ENCODE data around the gene CPZ. TPM values are rescaled to one million over a fixed set of nuclear protein-coding genes. Genes with fewer than 3 reads are reported as not detected.
"Not testable (repeated sequence)": the region's sequence is repeated elsewhere in the genome, so short reads cannot be mapped to it uniquely, and the experiment has no call there.

Gene CPZ
- total RNA-seq, 1 experiment from 2014 or later = not detected

GRCh38 chr4:8573266-8573665 is 19.3 kb upstream of the CPZ start:
- Histone ChIP-seq H3K27ac (ENCODE audit: low read length) (no peak overlapping the region), H3K9ac (ENCODE audit: low read length) (no peak overlapping the region), H3K9me2 (replicated peaks; ENCODE audit: insufficient read depth, low read length) (no peaks in the 10 kb centered on the region), H3K4me1 (ENCODE audit: low read length) (no peaks in the 10 kb centered on the region), H3K79me2 (ENCODE audit: low read length) (no peaks in the 10 kb centered on the region), H2AFZ (ENCODE audit: low read length) (no peak overlapping the region), H4K20me1 (ENCODE audit: insufficient read depth, low read depth, low read length) (no peaks in the 10 kb centered on the region), H3K27me3 (ENCODE audit: low read length) (no peaks in the 10 kb centered on the region), H3K4me3 (ENCODE audit: low read length) (no peak overlapping the region), H3K4me2 (ENCODE audit: low read depth, low read length, poor library complexity, severe bottlenecking) (no peak overlapping the region), H3K9me3 (ENCODE audit: low read length) (no peaks in the 10 kb centered on the region), H3K36me3 (ENCODE audit: insufficient read depth, low read length) (no peaks in the 10 kb centered on the region)
- no peak for DNase-seq

GRCh38 chr4:8574796-8575370 is 17.7 kb upstream of the CPZ start:
- H3K36me3 ChIP-seq (ENCODE audit: insufficient read depth, low read length) = no peaks in the 10 kb centered on the region
- H4K20me1 ChIP-seq (ENCODE audit: insufficient read depth, low read depth, low read length) = no peaks in the 10 kb centered on the region
- DNase-seq = no peak
- no peak overlapping the region for H3K9ac ChIP-seq (ENCODE audit: low read length)
- no peak overlapping the region for H2AFZ ChIP-seq (ENCODE audit: low read length)
- no peaks in the 10 kb centered on the region for H3K27me3 ChIP-seq (ENCODE audit: low read length)
- H3K4me1 ChIP-seq (ENCODE audit: low read length) = peaks cover 11% of the 10 kb centered on the region
- no peaks in the 10 kb centered on the region for H3K9me3 ChIP-seq (ENCODE audit: low read length)
- H3K4me2 ChIP-seq (ENCODE audit: low read depth, low read length, poor library complexity, severe bottlenecking) = no peak overlapping the region
- H3K27ac ChIP-seq (ENCODE audit: low read length) = no peak overlapping the region
- no peak overlapping the region for H3K4me3 ChIP-seq (ENCODE audit: low read length)
- no peaks in the 10 kb centered on the region for H3K79me2 ChIP-seq (ENCODE audit: low read length)
- H3K9me2 ChIP-seq (replicated peaks; ENCODE audit: insufficient read depth, low read length) = no peaks in the 10 kb centered on the region

- H3K36me3 ChIP-seq (ENCODE audit: insufficient read depth, low read length) = no peaks in the 10 kb centered on the region
- H3K79me2 ChIP-seq (ENCODE audit: low read length) = no peaks in the 10 kb centered on the region
- no peak overlapping the region for H3K9ac ChIP-seq (ENCODE audit: low read length)
- H3K9me3 ChIP-seq (ENCODE audit: low read length) = no peaks in the 10 kb centered on the region
- H3K4me3 ChIP-seq (ENCODE audit: low read length) = no peak overlapping the region
- peaks cover 13% of the 10 kb centered on the region for H3K4me1 ChIP-seq (ENCODE audit: low read length)
- no peak overlapping the region for H3K27ac ChIP-seq (ENCODE audit: low read length)
- H4K20me1 ChIP-seq (ENCODE audit: insufficient read depth, low read depth, low read length) = no peaks in the 10 kb centered on the region
- H3K4me2 ChIP-seq (ENCODE audit: low read depth, low read length, poor library complexity, severe bottlenecking) = no peak overlapping the region
- no peak for DNase-seq
- no peaks in the 10 kb centered on the region for H3K27me3 ChIP-seq (ENCODE audit: low read length)
- no peaks in the 10 kb centered on the region for H3K9me2 ChIP-seq (replicated peaks; ENCODE audit: insufficient read depth, low read length)
- no peak overlapping the region for H2AFZ ChIP-seq (ENCODE audit: low read length)
Measured at GRCh38 chr4:8575457-8575856, 17.1 kb upstream of the CPZ start.

- H3K9me3 ChIP-seq (ENCODE audit: low read length); H3K4me2 ChIP-seq (ENCODE audit: low read depth, low read length, poor library complexity, severe bottlenecking); DNase-seq; H3K9me2 ChIP-seq (replicated peaks; ENCODE audit: insufficient read depth, low read length); H3K27ac ChIP-seq (ENCODE audit: low read length); H3K27me3 ChIP-seq (ENCODE audit: low read length); H3K79me2 ChIP-seq (ENCODE audit: low read length); H3K9ac ChIP-seq (ENCODE audit: low read length); H4K20me1 ChIP-seq (ENCODE audit: insufficient read depth, low read depth, low read length); H2AFZ ChIP-seq (ENCODE audit: low read length); H3K36me3 ChIP-seq (ENCODE audit: insufficient read depth, low read length); H3K4me3 ChIP-seq (ENCODE audit: low read length): not testable (repeated sequence)
- H3K4me1 ChIP-seq (ENCODE audit: low read length) = peaks cover 13% of the 10 kb centered on the region
Measured at GRCh38 chr4:8576591-8576990, 16.0 kb upstream of the CPZ start.

GRCh38 chr4:8577046-8577445 is 15.5 kb upstream of the CPZ start:
- Histone ChIP-seq H3K79me2 (ENCODE audit: low read length) (no peaks in the 10 kb centered on the region), H3K27me3 (ENCODE audit: low read length) (no peaks in the 10 kb centered on the region), H3K9ac (ENCODE audit: low read length) (no peak overlapping the region), H3K4me3 (ENCODE audit: low read length) (no peak overlapping the region), H3K27ac (ENCODE audit: low read length) (no peak overlapping the region), H3K9me3 (ENCODE audit: low read length) (no peaks in the 10 kb centered on the region), H3K4me1 (ENCODE audit: low read length) (peaks cover 13% of the 10 kb centered on the region), H3K36me3 (ENCODE audit: insufficient read depth, low read length) (no peaks in the 10 kb centered on the region), H2AFZ (ENCODE audit: low read length) (no peak overlapping the region), H3K9me2 (replicated peaks; ENCODE audit: insufficient read depth, low read length) (no peaks in the 10 kb centered on the region), H4K20me1 (ENCODE audit: insufficient read depth, low read depth, low read length) (no peaks in the 10 kb centered on the region), H3K4me2 (ENCODE audit: low read depth, low read length, poor library complexity, severe bottlenecking) (no peak overlapping the region)
- DNase-seq = no peak

- DNase-seq = no peak
- Histone ChIP-seq H3K27ac (ENCODE audit: low read length) (no peak overlapping the region), H3K79me2 (ENCODE audit: low read length) (no peaks in the 10 kb centered on the region), H3K9ac (ENCODE audit: low read length) (no peak overlapping the region), H3K27me3 (ENCODE audit: low read length) (no peaks in the 10 kb centered on the region), H3K9me3 (ENCODE audit: low read length) (no peaks in the 10 kb centered on the region), H2AFZ (ENCODE audit: low read length) (no peak overlapping the region), H3K9me2 (replicated peaks; ENCODE audit: insufficient read depth, low read length) (no peaks in the 10 kb centered on the region), H4K20me1 (ENCODE audit: insufficient read depth, low read depth, low read length) (no peaks in the 10 kb centered on the region), H3K4me2 (ENCODE audit: low read depth, low read length, poor library complexity, severe bottlenecking) (no peak overlapping the region), H3K4me3 (ENCODE audit: low read length) (no peak overlapping the region), H3K4me1 (ENCODE audit: low read length) (peaks cover 13% of the 10 kb centered on the region), H3K36me3 (ENCODE audit: insufficient read depth, low read length) (no peaks in the 10 kb centered on the region)
Measured at GRCh38 chr4:8577972-8578371, 14.6 kb upstream of the CPZ start.

GRCh38 chr4:8578717-8579116 is 13.8 kb upstream of the CPZ start:
- Histone ChIP-seq H3K4me2 (ENCODE audit: low read depth, low read length, poor library complexity, severe bottlenecking) (no peak overlapping the region), H3K9me3 (ENCODE audit: low read length) (no peaks in the 10 kb centered on the region), H4K20me1 (ENCODE audit: insufficient read depth, low read depth, low read length) (no peaks in the 10 kb centered on the region), H3K9me2 (replicated peaks; ENCODE audit: insufficient read depth, low read length) (no peaks in the 10 kb centered on the region), H3K79me2 (ENCODE audit: low read length) (no peaks in the 10 kb centered on the region), H3K36me3 (ENCODE audit: insufficient read depth, low read length) (no peaks in the 10 kb centered on the region), H3K27me3 (ENCODE audit: low read length) (no peaks in the 10 kb centered on the region), H3K9ac (ENCODE audit: low read length) (no peak overlapping the region), H3K4me1 (ENCODE audit: low read length) (peaks cover 13% of the 10 kb centered on the region), H2AFZ (ENCODE audit: low read length) (no peak overlapping the region), H3K4me3 (ENCODE audit: low read length) (no peak overlapping the region), H3K27ac (ENCODE audit: low read length) (no peak overlapping the region)
- DNase-seq = no peak

- peak; percentile 43 for DNase-seq
- no peak overlapping the region for H2AFZ ChIP-seq (ENCODE audit: low read length)
- no peak overlapping the region for H3K27ac ChIP-seq (ENCODE audit: low read length)
- H3K36me3 ChIP-seq (ENCODE audit: insufficient read depth, low read length) = no peaks in the 10 kb centered on the region
- no peaks in the 10 kb centered on the region for H3K79me2 ChIP-seq (ENCODE audit: low read length)
- H3K4me2 ChIP-seq (ENCODE audit: low read depth, low read length, poor library complexity, severe bottlenecking) = peak overlapping the region; percentile 5
- no peaks in the 10 kb centered on the region for H4K20me1 ChIP-seq (ENCODE audit: insufficient read depth, low read depth, low read length)
- H3K9me2 ChIP-seq (replicated peaks; ENCODE audit: insufficient read depth, low read length) = no peaks in the 10 kb centered on the region
- H3K9ac ChIP-seq (ENCODE audit: low read length) = no peak overlapping the region
- H3K9me3 ChIP-seq (ENCODE audit: low read length) = no peaks in the 10 kb centered on the region
- H3K4me3 ChIP-seq (ENCODE audit: low read length) = no peak overlapping the region
- peaks cover 13% of the 10 kb centered on the region for H3K4me1 ChIP-seq (ENCODE audit: low read length)
- no peaks in the 10 kb centered on the region for H3K27me3 ChIP-seq (ENCODE audit: low read length)
Measured at GRCh38 chr4:8579526-8580320, 12.8 kb upstream of the CPZ start.
